GM12878 (cell line): ENCODE measurements around the gene SORCS2.

Experiments used
- YBX1 ChIP-seq: fragments of 450-650 bp; IDR thresholded peaks from 2 replicates; pipeline ENCODE4 v1.6.1; 2016; ENCODE audit warnings: antibody characterized with exemption
- TF ChIP-seq, protein P1 (sequence below): IDR thresholded peaks from 2 replicates; pipeline ENCODE4 v1.6.1; 2011; ENCODE audit warnings: low read depth, low read length, improper control_type of control experiment, borderline replicate concordance

DNA sequence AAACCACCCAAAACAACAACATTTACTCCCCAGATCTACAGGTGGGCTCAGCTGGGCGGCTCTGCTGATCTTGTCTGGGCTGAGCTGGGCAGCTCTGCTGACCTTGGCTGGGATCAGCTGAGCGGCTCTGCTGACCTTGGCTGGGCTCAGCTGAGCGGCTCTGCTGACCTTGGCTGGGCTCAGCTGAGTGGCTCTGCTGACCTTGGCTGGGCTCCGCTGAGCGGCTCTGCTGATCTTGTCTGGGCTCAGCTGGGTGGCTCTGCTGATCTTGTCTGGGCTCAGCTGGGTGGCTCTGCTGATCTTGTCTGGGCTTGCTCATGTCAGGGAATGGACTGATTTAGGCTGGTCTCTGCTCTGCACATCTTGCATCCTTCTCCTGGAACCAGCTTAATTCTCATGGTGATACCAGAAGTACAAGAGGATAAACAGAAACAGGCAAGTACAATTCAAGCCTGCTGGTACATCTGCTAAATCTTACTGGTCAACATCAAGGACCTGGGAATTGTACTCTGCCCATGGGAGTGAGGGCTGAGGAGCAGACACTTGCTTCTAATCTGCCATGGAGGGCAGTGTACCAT is 490.9 kb downstream of the SORCS2 start:
- TF ChIP-seq, protein P1, sequence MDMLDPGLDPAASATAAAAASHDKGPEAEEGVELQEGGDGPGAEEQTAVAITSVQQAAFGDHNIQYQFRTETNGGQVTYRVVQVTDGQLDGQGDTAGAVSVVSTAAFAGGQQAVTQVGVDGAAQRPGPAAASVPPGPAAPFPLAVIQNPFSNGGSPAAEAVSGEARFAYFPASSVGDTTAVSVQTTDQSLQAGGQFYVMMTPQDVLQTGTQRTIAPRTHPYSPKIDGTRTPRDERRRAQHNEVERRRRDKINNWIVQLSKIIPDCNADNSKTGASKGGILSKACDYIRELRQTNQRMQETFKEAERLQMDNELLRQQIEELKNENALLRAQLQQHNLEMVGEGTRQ = no peak
- TF ChIP-seq YBX1 = no peak
